ENCODE data around the gene VPS26C. TPM values are rescaled to one million over a fixed set of nuclear protein-coding genes. Genes with fewer than 3 reads are reported as not detected.

VPS26C gene
- total and polyA plus RNA-seq, 2 of the 13 experiments (the other 11 are each of a cell fraction or from before 2014, with no cell fraction given), result 30.3 to 39.7 TPM

DNA sequence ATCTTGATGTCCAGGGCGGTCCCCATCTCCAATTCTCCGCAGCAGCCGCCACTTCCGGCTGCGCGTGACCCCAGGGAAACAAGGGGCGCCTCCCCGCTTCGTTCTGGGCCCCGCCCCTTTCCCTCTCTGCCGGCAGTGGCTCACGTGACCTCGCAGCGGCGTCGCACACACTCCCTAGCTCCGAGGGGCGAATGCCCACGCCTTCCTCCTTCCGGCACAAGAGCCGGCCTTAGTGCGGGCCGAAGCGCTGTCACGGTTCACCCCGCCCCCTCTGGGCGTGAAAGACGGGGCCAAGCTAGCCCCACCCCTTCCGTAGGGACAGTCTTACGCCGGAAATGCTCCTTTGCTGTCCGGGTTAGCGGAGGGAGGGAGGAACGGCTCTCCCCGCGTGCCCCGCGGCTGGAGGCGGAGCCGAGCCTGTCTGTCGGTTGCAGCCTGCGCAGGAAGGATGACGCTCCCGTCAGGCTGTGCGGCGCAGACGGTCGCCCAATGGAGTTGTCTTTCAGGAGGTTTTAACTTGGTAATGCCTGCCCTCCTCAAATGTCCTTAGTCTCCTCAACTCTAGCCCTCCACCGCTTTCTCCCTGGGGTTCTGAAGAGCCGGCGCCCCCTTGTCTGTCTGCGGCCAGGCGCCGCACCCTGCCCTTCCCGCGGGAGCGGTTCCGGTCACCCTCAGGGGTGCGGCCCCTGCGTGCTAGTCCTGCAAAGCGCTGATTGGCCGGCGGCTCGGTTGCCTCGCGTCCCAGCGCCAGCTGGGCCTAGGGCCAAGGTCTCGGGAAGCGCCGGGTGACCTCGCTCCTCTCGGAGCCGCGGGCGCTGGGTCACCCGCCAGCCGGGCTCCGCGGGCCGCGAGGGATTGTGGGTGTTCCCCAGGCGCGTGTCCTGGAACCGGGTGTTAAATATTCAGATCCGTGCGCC lies at the start of gene VPS26C (continued):
- TF ChIP-seq, protein P1, sequence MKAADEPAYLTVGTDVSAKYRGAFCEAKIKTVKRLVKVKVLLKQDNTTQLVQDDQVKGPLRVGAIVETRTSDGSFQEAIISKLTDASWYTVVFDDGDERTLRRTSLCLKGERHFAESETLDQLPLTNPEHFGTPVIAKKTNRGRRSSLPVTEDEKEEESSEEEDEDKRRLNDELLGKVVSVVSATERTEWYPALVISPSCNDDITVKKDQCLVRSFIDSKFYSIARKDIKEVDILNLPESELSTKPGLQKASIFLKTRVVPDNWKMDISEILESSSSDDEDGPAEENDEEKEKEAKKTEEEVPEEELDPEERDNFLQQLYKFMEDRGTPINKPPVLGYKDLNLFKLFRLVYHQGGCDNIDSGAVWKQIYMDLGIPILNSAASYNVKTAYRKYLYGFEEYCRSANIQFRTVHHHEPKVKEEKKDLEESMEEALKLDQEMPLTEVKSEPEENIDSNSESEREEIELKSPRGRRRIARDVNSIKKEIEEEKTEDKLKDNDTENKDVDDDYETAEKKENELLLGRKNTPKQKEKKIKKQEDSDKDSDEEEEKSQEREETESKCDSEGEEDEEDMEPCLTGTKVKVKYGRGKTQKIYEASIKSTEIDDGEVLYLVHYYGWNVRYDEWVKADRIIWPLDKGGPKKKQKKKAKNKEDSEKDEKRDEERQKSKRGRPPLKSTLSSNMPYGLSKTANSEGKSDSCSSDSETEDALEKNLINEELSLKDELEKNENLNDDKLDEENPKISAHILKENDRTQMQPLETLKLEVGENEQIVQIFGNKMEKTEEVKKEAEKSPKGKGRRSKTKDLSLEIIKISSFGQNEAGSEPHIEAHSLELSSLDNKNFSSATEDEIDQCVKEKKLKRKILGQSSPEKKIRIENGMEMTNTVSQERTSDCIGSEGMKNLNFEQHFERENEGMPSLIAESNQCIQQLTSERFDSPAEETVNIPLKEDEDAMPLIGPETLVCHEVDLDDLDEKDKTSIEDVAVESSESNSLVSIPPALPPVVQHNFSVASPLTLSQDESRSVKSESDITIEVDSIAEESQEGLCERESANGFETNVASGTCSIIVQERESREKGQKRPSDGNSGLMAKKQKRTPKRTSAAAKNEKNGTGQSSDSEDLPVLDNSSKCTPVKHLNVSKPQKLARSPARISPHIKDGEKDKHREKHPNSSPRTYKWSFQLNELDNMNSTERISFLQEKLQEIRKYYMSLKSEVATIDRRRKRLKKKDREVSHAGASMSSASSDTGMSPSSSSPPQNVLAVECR (CRISPR knock-in tag; IDR thresholded peaks at IDR 0.05; ENCODE audit: borderline replicate concordance), result peak; percentile 93
- TF ChIP-seq ZNF7 (CRISPR knock-in tag; IDR thresholded peaks at IDR 0.05) (no peak), HNRNPH1 (optimal IDR thresholded peaks at IDR 0.05; ENCODE audit: low read depth, low read length) (no peak), ZBTB3 (CRISPR knock-in tag; IDR thresholded peaks at IDR 0.05; ENCODE audit: borderline replicate concordance, low read depth) (0 out of 2 replicates have a peak, but pooled peaks have one; percentile 48), ZNF446 (CRISPR knock-in tag; IDR thresholded peaks at IDR 0.05) (no peak), ARID2 (CRISPR knock-in tag; IDR thresholded peaks at IDR 0.05; ENCODE audit: borderline replicate concordance) (no peak), ZNF776 (CRISPR knock-in tag; IDR thresholded peaks at IDR 0.05) (peak; percentile 74; the same call in 1 of the 2 replicates), MAFF (IDR thresholded peaks at IDR 0.05; ENCODE audit: low read depth, low read length) (no peak), REXO4 (CRISPR knock-in tag; IDR thresholded peaks at IDR 0.05; ENCODE audit: borderline replicate concordance) (0 out of 2 replicates have a peak, but pooled peaks have one; percentile 53), CCDC6 (CRISPR knock-in tag; IDR thresholded peaks at IDR 0.05) (no peak; the same call in 1 of the 2 replicates), SRY (CRISPR knock-in tag; IDR thresholded peaks at IDR 0.05) (peak; percentile 58), DMAP1 (CRISPR knock-in tag; IDR thresholded peaks at IDR 0.05) (peak; percentile 97), ZNF792 (CRISPR knock-in tag; IDR thresholded peaks at IDR 0.05) (no peak; the same call in 1 of the 2 replicates), HNRNPLL (IDR thresholded peaks at IDR 0.05; ENCODE audit: low read depth, low read length, poor library complexity, severe bottlenecking) (peak; percentile 94), ZNF354B (CRISPR knock-in tag; IDR thresholded peaks at IDR 0.05) (no peak)
- TF ChIP-seq, protein P2, sequence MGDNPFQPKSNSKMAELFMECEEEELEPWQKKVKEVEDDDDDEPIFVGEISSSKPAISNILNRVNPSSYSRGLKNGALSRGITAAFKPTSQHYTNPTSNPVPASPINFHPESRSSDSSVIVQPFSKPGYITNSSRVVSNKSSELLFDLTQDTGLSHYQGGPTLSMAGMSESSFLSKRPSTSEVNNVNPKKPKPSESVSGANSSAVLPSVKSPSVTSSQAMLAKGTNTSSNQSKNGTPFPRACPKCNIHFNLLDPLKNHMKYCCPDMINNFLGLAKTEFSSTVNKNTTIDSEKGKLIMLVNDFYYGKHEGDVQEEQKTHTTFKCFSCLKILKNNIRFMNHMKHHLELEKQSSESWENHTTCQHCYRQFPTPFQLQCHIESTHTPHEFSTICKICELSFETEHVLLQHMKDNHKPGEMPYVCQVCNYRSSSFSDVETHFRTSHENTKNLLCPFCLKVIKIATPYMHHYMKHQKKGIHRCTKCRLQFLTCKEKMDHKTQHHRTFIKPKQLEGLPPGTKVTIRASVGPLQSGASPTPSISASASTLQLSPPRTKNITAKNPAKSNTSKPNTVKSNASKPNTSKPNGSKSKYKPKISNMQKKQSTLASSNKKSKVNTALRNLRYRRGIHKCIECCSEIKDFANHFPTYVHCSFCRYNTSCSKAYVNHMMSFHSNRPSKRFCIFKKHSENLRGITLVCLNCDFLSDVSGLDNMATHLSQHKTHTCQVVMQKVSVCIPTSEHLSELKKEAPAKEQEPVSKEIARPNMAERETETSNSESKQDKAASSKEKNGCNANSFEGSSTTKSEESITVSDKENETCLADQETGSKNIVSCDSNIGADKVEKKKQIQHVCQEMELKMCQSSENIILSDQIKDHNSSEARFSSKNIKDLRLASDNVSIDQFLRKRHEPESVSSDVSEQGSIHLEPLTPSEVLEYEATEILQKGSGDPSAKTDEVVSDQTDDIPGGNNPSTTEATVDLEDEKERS (CRISPR knock-in tag; IDR thresholded peaks at IDR 0.05), result 0 out of 2 replicates have a peak, but pooled peaks have one; percentile 18
- TF ChIP-seq, protein P3, sequence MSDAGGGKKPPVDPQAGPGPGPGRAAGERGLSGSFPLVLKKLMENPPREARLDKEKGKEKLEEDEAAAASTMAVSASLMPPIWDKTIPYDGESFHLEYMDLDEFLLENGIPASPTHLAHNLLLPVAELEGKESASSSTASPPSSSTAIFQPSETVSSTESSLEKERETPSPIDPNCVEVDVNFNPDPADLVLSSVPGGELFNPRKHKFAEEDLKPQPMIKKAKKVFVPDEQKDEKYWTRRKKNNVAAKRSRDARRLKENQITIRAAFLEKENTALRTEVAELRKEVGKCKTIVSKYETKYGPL (CRISPR knock-in tag; IDR thresholded peaks at IDR 0.05), result no peak
- TF ChIP-seq, protein P4, sequence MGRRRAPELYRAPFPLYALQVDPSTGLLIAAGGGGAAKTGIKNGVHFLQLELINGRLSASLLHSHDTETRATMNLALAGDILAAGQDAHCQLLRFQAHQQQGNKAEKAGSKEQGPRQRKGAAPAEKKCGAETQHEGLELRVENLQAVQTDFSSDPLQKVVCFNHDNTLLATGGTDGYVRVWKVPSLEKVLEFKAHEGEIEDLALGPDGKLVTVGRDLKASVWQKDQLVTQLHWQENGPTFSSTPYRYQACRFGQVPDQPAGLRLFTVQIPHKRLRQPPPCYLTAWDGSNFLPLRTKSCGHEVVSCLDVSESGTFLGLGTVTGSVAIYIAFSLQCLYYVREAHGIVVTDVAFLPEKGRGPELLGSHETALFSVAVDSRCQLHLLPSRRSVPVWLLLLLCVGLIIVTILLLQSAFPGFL (CRISPR knock-in tag; IDR thresholded peaks at IDR 0.05), result no peak
- TF ChIP-seq, protein P5, sequence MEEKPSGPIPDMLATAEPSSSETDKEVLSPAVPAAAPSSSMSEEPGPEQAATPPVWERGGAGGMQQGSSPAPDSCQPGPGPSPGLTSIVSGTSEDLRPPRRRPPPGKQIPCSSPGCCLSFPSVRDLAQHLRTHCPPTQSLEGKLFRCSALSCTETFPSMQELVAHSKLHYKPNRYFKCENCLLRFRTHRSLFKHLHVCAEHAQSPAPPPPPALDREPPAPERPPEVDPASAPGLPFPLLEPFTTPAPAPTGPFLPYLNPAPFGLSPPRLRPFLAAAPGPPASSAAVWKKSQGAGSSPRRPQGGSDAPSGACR (CRISPR knock-in tag; IDR thresholded peaks at IDR 0.05), result no peak

Measured in HepG2 (cell line).